GM18873 (cell line): ENCODE results near the gene BTRC.
"Not testable (repeated sequence)": the region's sequence is repeated elsewhere in the genome, so short reads cannot be mapped to it uniquely, and the experiment has no call there.

ENCODE experiments used
- ATAC-seq: cut with Tn5 transposase; IDR thresholded peaks from one replicate; pipeline ENCODE4 v1.9.1; 2021; ENCODE audit warnings: mild to moderate bottlenecking, moderate library complexity, moderate number of reproducible peaks; ENCODE audit not compliant: unreplicated experiment, low FRiP score

BTRC gene

DNA sequence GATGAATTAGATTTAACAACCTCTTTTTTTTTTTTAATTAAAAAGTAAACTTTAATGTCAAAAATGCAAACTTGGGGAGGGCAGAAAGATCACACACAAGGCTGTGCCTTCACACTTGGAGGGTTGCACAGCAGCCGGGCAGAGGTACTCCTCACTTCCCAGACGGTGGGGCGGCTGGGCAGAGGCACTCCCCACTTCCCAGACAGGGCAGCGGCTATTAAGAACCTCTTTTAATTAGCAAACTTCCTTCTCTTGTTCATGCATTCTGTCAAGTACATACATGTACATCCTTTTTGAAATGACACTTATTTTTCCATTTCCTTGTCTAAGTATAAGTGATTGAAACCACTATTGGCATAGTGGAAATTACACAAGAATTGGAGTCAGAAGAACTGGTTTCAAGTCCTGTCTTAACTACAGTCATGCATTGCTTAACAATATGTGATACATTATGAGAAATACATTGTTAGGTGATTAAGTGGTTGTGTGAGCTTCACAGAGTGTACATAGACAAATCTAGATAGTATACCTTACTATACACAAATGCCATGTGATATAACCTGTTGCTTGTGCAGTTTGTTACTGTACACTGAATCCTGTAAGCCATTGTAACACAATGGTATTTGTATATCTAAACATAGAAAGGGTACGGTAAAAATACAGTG lies 26.5 kb downstream of the BTRC start:
- no peak for ATAC-seq

- ATAC-seq, result no peak
Measured at GRCh38 chr10:101385866-101386658, 32.1 kb downstream of the BTRC start.

- ATAC-seq, result no peak
Measured at GRCh38 chr10:101386659-101387259, 32.8 kb downstream of the BTRC start.

DNA sequence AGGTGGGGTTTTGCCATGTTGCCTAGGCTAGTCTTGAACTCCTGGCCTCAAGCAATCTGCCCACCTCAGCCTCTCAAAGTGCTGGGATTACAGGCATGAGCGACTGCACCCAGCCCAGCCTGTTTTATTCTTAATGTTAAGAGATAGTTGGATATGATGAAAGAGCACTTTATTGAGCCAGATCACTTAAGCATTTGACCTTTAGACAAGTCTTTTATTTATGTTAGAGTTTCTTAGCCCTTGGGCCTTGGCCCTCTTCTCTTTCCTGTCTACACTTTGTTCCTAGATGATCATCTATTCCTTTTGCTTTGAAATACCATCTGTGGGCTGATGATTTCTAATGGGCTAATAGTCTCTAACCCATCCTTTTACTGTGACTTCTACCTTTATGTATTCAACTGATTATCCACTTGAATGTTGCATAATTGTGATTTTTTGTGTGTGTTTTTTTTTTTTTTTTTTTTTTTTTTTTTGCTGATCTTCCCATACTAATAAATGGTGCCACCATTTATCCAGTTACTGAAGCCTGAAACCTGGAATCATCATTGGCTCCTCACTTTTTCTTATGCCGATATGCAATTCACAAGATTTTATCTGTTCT lies 34.8 kb downstream of the BTRC start:
- no peak for ATAC-seq

DNA sequence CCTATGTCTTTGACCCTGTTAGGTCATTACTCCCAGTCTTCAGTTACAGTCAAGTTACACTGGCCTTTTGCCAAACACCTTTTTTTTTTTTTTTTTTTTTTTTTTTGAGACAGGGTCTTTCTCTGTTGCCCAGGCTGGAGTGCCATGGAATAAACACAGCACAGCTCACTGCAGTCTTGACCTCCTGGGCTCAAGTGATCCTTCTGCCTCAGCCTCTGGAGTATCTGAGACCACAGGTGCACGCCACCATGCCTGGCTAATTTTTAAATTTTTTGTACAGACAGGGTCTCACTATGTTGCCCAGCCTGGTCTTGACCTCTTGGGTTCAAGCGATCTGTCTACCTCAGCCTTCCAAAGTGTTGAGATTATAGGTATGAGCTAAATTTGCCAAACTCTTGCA lies 35.6 kb downstream of the BTRC start:
- not testable (repeated sequence) for ATAC-seq

DNA sequence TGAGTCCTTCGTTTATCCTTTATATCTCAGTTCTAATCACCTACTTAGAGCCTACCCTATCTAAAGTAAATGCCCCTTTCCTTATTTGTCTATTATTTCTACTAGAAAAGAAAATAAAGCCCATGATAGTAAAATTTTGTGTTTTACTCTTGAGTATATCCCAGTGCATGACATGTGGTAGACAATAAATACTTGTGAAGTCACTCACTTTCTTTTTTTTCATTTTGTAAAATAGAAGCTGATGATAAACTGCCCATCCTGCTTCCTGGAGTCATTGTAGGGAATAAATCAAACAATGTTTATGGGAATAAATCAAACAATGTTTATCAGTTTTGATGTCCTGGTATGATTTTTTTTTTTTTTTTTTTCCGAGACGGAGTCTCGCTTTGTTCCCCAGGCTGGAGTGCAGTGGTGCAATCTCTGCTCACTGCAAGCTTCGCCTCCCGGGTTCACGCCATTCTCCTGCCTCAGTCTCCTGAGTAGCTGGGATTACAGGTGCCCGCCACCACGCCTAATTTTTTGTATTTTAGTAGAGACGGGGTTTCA lies 36.1 kb downstream of the BTRC start:
- ATAC-seq, result no peak

DNA sequence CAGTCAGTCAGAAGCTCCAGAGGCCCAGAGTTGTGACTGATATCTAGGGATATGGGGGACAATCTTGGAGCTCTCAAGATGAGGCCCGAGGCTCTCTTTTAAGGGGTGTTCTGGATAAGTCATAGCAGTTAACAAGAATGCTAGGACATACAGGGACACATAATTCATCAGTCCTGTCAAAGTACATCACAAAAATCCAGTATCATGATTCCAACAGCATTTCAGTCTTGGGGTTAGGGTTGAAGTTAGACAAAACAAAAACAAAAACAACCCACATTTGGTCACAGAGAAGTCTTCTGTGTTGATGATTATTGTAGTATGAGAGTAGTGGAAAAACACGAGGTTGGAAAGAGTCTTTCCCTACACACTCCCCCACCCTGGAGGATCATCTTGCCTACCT lies 39.4 kb downstream of the BTRC start:
- no peak for ATAC-seq

GRCh38 chr10:101394524-101395133 lies 40.7 kb downstream of the BTRC start:
- ATAC-seq, result no peak

DNA sequence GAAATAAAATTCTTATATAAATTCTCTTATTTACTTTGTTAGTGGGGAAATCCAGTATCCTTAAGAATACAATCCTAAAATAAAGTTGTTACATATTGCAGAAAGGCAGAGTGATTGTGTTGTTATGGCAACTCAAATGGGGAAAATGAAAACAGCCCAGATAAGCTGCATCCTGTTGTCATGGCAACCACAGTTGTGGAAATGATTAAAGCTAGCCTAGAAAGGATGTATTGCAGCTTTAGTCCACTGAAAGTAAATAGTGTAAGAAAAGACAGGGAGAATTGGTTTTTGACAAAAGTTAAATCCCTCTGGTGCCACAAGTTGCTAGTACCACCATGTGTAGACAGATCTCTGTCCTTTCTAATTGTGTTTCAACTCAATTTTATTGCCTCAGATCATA lies 43.2 kb downstream of the BTRC start:
- no peak for ATAC-seq

DNA sequence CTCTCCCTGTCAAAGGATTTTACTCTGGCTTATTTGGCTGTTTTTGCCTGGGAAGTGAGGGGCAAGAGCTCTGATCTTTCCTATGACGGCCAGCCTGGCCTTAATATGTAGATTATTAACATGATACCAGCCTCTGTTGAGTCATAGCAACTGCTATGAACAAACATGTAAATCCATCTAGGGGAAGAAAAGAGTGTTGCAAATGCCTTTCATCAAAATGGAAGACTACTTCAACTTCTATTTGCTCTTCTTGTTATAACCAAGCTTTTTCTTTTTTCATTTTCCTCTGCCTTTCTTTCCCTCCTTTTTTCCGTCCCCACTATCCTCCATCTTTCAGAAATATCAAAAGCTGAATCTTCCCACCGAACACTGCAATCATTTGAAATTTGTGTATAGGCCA lies 46.6 kb downstream of the BTRC start:
- no peak for ATAC-seq

DNA sequence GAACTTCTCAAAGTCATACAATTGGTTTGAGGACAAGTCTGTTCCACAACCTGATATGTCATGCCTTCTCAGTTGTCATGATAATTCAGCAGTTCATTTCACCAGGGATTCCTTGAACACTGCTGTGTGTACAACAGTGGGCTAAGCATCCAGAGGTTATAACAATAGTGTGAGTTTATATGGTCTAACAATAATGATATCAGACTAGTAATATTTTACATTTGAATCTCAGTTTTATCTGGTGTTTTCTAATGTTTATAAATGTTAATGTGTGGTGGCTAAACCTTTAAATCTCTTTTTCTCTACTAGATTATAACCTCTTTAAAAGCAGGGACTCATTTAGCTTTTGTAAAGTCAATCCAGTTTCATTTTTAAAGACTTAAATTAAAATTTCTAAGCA lies 48.7 kb downstream of the BTRC start:
- no peak for ATAC-seq

DNA sequence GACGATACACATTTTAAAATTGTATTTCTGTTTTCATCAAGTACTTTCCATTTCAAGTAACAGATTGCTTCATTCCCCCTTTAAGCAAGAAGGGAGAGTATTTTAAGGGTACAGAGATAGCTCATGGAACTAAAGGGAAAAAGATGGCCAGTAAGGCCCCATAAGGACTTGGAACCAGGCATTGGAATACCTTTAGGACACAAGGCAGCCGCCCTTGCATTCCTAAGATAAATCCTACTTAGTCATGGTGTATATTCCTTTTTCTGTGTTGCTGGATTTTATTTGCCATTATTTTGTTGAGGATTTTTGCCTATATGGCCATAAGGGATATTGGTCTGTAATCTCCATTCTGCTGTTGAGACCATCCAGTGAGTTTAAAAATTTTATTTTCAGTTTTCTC lies 49.2 kb downstream of the BTRC start:
- no peak for ATAC-seq

DNA sequence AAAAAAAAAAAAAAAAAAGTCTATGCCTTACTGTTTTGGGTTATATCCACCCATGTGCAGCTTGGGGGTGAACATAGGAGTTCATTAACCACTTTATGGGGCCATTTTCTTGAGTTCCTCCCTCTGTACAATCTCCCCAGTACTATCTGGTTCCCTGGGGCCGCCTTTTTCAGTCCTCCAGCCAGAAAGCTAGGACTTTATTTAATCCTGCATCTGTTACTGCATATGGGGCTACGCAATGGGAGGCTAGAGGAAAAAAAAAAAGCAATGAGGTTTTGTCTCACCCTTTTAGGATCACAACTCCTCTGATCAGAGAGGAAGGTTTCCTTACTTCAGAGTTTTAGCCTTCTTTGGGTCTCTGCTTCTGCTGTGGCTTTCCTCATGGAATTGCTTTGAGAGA lies 51.0 kb downstream of the BTRC start:
- no peak for ATAC-seq

- ATAC-seq, result no peak
Measured at GRCh38 chr10:101411598-101411997, 57.6 kb downstream of the BTRC start.

GRCh38 chr10:101414034-101414433 lies 60.1 kb downstream of the BTRC start:
- ATAC-seq, result no peak

- ATAC-seq, result no peak
Measured at GRCh38 chr10:101415884-101416283, 61.9 kb downstream of the BTRC start.

DNA sequence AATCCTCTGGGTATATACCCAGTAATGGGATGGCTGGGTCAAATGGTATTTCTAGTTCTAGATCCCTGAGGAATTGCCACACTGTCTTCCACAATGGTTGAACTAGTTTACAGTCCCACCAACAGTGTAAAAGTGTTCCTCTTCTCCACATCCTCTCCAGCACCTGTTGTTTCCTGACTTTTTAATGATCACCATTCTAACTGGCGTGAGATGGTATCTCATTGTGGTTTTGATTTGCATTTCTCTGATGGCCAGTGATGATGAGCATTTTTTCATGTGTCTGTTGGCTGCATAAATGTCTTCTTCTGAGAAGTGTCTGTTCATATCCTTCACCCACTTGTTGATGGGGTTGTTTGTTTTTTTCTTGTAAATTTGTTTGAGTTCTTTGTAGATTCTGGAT lies 68.0 kb downstream of the BTRC start:
- ATAC-seq, result not testable (repeated sequence)

DNA sequence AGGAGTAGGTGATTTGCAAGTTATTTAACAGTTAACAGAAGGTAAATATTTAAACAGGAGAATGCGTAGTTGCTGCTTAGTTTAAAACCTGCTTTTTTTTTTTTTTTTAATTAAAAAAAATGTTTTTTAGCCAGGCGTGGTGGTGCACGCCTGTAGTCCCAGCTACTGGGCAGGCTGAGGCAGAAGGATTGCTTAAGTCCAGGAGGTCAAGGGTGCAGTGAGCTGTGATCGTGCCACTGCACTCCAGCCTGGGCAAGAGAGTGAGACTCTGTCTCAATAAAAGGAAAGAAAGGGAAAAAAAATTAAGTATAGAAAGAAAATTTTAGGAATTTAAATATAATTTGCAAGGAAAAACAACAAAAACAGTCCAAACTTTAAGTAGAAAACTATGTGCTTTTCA lies 71.6 kb downstream of the BTRC start:
- ATAC-seq, result no peak

DNA sequence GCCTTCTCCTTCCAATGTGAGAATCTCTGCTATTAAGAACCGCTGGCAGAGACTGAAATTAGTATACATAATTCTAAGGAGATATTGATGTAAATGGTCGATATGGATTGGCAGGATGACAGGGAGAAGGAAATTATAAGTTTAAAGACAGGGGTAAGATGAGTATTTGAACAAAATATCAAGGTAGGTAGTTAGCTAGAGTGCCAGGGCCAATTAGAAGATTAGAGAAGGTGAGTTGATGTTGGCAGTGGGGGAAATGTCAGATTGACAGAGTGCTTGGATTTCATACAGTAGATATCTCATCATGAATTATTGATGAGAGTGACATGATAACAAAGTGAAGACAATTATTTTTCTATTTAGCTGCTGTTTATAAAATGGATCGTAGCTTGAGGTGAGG lies 74.1 kb downstream of the BTRC start:
- ATAC-seq, result no peak

DNA sequence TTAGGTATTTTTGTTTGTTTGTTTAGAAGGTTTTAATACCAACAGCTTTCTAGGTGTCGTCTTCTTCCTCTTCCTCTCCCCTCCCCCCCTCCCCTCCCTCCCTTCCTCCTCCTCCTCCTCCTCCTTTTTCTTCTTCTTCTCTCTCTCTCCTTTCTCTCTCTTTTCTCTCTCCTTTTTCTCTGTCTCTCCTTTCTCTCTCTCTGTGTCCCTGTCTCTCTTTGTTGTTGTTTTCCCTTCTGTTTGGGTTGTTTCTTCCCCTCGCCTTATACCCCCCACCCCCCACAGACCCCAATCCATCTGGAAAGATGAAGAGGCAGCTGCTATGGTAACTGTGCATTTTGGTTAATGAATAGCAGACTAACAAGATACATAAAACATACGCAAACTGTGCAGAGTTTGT lies 75.5 kb downstream of the BTRC start:
- no peak for ATAC-seq

DNA sequence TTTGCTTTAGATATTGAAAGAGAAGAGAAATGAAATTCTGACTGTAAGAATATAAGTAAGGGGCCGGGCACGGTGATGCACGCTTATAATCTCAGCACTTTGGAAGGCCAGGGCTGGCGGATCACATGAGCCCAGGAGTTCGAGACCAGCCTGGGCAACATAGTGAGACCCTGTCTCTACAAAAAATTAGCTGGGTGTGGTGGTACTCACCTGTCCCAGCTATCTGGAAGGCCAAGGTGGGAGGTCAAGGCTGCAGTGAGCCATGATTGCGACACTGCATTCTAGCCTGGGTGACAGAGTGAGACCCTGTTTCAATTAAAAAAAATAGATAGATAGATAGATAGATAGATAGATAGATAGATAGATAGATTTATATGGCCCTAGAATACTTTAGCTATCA lies 82.3 kb downstream of the BTRC start:
- no peak for ATAC-seq
